Keratinocyte (primary cell): ENCODE measurements around the gene LONP2. TPM values are rescaled to one million over a fixed set of nuclear protein-coding genes. Genes with fewer than 3 reads are reported as not detected.

Experiments used
- DNase-seq: peaks from one replicate; pipeline ENCODE4 v3.0.0-alpha.2; 2011; ENCODE audit warnings: low read depth, missing footprints, low spot score
- FAIRE-seq: peaks from 2 replicates; lab custom pipeline; 2011; peaks lifted over from hg19 to GRCh38; lab: Jason Lieb, UNC
- H2AFZ ChIP-seq: 2 replicates; pipeline ENCODE4 v1.6.0; 2012; ENCODE audit warnings: low read length, control low read depth, inconsistent platforms; ENCODE audit not compliant: control insufficient read depth
- H3K27ac ChIP-seq: 2 replicates; pipeline ENCODE4 v1.5.1; 2011; ENCODE audit warnings: low read length; ENCODE audit not compliant: control insufficient read depth, insufficient read depth
- H3K27me3 ChIP-seq: 3 replicates; pipeline ENCODE4 v1.6.0; 2011; ENCODE audit warnings: low read length; ENCODE audit not compliant: control insufficient read depth, insufficient read depth; ENCODE audit errors: extremely low read depth
- H3K36me3 ChIP-seq, 2 experiments: 2 replicates in 1 of 2; 3 replicates in 1 of 2; pipeline ENCODE4 v1.5.1; 2011; ENCODE audit warnings: low read length in 2 of 2, mild to moderate bottlenecking in 1 of 2; ENCODE audit not compliant: control insufficient read depth in 2 of 2, insufficient read depth in 2 of 2; ENCODE audit errors: extremely low read depth in 1 of 2
- H3K4me1 ChIP-seq: 3 replicates; pipeline ENCODE4 v1.5.1; 2011; ENCODE audit warnings: low read length; ENCODE audit not compliant: control insufficient read depth, insufficient read depth; ENCODE audit errors: extremely low read depth
- H3K4me2 ChIP-seq: 3 replicates; pipeline ENCODE4 v1.6.0; 2011; ENCODE audit warnings: low read depth, low read length; ENCODE audit not compliant: control insufficient read depth, insufficient read depth; ENCODE audit errors: extremely low read depth
- H3K4me3 ChIP-seq, 3 experiments: fragments of 200-600 bp in 1 of 3; sonication (generic) in 1 of 3; 2 replicates in 2 of 3; 3 replicates in 1 of 3; pipeline ENCODE4 v1.5.1; 2011 to 2016; ENCODE audit warnings: low read length in 3 of 3, mild to moderate bottlenecking in 3 of 3, control low read depth in 2 of 3, inconsistent platforms in 1 of 3, low read depth in 1 of 3, mixed read lengths in 1 of 3, mixed run types in 1 of 3, moderate library complexity in 1 of 3; ENCODE audit not compliant: control insufficient read depth in 2 of 3, insufficient read depth in 2 of 3; ENCODE audit errors: extremely low read depth in 1 of 3
- H3K79me2 ChIP-seq: 2 replicates; pipeline ENCODE4 v1.6.0; 2012; ENCODE audit warnings: low read length; ENCODE audit not compliant: control insufficient read depth, insufficient read depth
- H3K9ac ChIP-seq: 3 replicates; pipeline ENCODE4 v1.6.0; 2011; ENCODE audit warnings: low read length; ENCODE audit not compliant: control insufficient read depth, insufficient read depth; ENCODE audit errors: extremely low read depth
- H3K9me1 ChIP-seq: 3 replicates; pipeline ENCODE4 v1.6.0; 2011; ENCODE audit warnings: low read length; ENCODE audit not compliant: control insufficient read depth, insufficient read depth; ENCODE audit errors: extremely low read depth
- H3K9me3 ChIP-seq: 2 replicates; pipeline ENCODE4 v1.5.1; 2012; ENCODE audit warnings: low read depth, low read length; ENCODE audit not compliant: control insufficient read depth
- H4K20me1 ChIP-seq: 3 replicates; pipeline ENCODE4 v1.6.0; 2011; ENCODE audit warnings: low read length; ENCODE audit not compliant: control insufficient read depth, insufficient read depth; ENCODE audit errors: extremely low read depth
- CTCF ChIP-seq, 3 experiments: IDR thresholded peaks in 1 of 3; conservative IDR thresholded peaks in 1 of 3; optimal IDR thresholded peaks in 1 of 3; 2 replicates in 2 of 3; 3 replicates in 1 of 3; pipeline versions ENCODE3 to v1.5.1; 2011; ENCODE audit warnings: low read length in 3 of 3, mild to moderate bottlenecking in 3 of 3, moderate library complexity in 2 of 3, control low read depth in 1 of 3, inconsistent platforms in 1 of 3; ENCODE audit not compliant: insufficient read depth in 2 of 3; ENCODE audit errors: extremely low read depth in 1 of 3
- EZH2 ChIP-seq: IDR thresholded peaks from one replicate; pipeline ENCODE4 v1.6.1; 2012; ENCODE audit warnings: inconsistent platforms, mild to moderate bottlenecking, low read length, moderate library complexity
- dilution Hi-C: fragments of 300-500 bp; cut with MboI; formaldehyde crosslinking; loops from one replicate; pipeline ENCODE4 v1.7.0; 2020; ENCODE audit warnings: low sequenced_read_pairs; ENCODE audit not compliant: extremely low pct_ligation_motif_present
- polyA plus RNA-seq, 5 experiments: library from polyadenylated mRNA; depleted of rRNA in 3 of 5; stranded (reverse) in 3 of 5; stranded (forward) in 1 of 5; unstranded in 1 of 5; fragments of >200 nt; gene quantifications; 1 replicate in 1 of 5; 2 replicates in 3 of 5; 3 replicates in 1 of 5; pipeline versions ENCODE4 v1.2.1 to v1.2.3, GENCODE V29; 2011 to 2012; ENCODE audit warnings: missing spikeins in 2 of 5, low read depth in 1 of 5, low replicate concordance in 1 of 5

Gene LONP2
- polyA plus RNA-seq, 1 donor (not counting 4 experiments of a cell fraction or from before 2014, with no cell fraction given): 49.4 TPM

GRCh38 chr16:48330189-48330840 lies 86.2 kb downstream of the LONP2 start:
- H3K27ac ChIP-seq: no peak overlapping the region
- no peaks in the 10 kb centered on the region for H3K4me1 ChIP-seq
- dilution Hi-C loops: no loop called here
- no peak for TF ChIP-seq EZH2
- no peak for TF ChIP-seq CTCF (optimal IDR thresholded peaks at IDR 0.05 in 1 of 3, IDR thresholded peaks at IDR 0.05 in 1 of 3, conservative IDR thresholded peaks at IDR 0.05 in 1 of 3; ENCODE audit: extremely low read depth in 1 of 3, insufficient read depth in 2 of 3, low read length in 3 of 3)
- H3K9ac ChIP-seq: no peak overlapping the region
- DNase-seq: no peak
- no peaks in the 10 kb centered on the region for H3K9me3 ChIP-seq
- H3K79me2 ChIP-seq: no peaks in the 10 kb centered on the region
- no peak overlapping the region for H3K4me3 ChIP-seq
- H3K4me2 ChIP-seq: no peak overlapping the region
- H2AFZ ChIP-seq: no peak overlapping the region
- peaks cover 2% of the 10 kb centered on the region for H3K9me1 ChIP-seq
- peak; percentile 36 for FAIRE-seq
- H4K20me1 ChIP-seq: no peaks in the 10 kb centered on the region
- H3K36me3 ChIP-seq: peaks cover 10 to 12% of the 10 kb centered on the region in 2 experiments
- no peaks in the 10 kb centered on the region for H3K27me3 ChIP-seq

- Histone ChIP-seq H2AFZ (no peak overlapping the region), H3K79me2 (no peaks in the 10 kb centered on the region), H3K4me3 (no peak overlapping the region), H3K4me1 (no peaks in the 10 kb centered on the region), H3K9me3 (no peaks in the 10 kb centered on the region), H3K4me2 (no peak overlapping the region), H3K27me3 (no peaks in the 10 kb centered on the region), H3K27ac (no peak overlapping the region), H3K36me3 (peaks cover 10 to 12% of the 10 kb centered on the region in 2 experiments), H4K20me1 (no peaks in the 10 kb centered on the region), H3K9ac (no peak overlapping the region), H3K9me1 (peaks cover 2% of the 10 kb centered on the region)
- DNase-seq (no peak), FAIRE-seq (no peak)
- no peak for TF ChIP-seq EZH2
- TF ChIP-seq CTCF (optimal IDR thresholded peaks at IDR 0.05 in 1 of 3, IDR thresholded peaks at IDR 0.05 in 1 of 3, conservative IDR thresholded peaks at IDR 0.05 in 1 of 3; ENCODE audit: extremely low read depth in 1 of 3, insufficient read depth in 2 of 3, low read length in 3 of 3): no peak
- dilution Hi-C loops: no loop called here
Observed at GRCh38 chr16:48330841-48331192, 86.7 kb downstream of the LONP2 start.
